Pons (tissue), 1 donor: ENCODE measurements around the gene CORO2B.

ENCODE experiments used
- DNase-seq: peaks from one replicate; pipeline ENCODE4 v3.0.0-alpha.2; 2016; ENCODE audit warnings: low spot score

Gene CORO2B

GRCh38 chr15:68578980-68579935, at the start of gene CORO2B:
Gene CORO2B (plus strand): TSS chr15:68578993. CDS start chr15:68579263, 270 bp downstream.
- DNase-seq: peak; percentile 29

DNA sequence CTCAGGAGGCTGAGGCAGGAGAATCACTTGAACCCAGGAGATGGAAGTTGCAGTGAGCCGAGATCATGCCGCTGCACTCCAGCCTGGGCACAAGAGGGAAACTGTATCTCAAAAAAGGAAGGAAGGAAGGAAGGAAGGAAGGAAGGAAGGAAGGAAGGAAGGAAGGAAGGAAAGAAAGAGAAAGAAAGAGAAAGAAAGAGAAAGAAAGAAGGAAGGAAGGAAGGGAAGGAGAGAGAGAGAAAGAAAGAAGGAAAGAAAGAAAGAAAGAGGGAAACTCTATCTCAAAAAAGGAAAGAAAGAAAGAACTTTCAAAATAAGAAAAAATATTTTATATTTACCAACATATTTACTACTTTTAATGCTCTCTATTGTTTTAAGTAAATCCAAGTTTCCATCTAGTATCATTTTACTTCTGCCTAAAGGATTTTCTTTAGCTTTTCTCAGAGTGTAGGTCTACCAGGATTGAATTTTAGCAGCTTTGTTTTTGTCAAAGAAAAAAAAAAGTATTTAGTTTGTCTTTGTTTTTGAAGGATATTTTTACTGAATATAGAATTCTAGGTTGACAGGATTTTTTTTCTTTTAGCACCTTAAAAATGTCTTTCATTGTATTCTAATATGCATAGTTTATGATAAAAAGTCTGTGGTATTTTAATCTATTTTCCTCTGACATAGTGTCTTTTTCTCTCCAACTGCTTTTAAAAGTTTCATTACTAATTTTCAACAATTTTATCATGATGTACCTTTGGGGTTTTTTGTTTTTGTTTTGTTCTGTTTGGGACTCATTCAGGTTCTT, 47.2 kb upstream of the CORO2B start:
- no peak for DNase-seq

GRCh38 chr15:68536331-68537095, 42.3 kb upstream of the CORO2B start:
- no peak for DNase-seq

DNA sequence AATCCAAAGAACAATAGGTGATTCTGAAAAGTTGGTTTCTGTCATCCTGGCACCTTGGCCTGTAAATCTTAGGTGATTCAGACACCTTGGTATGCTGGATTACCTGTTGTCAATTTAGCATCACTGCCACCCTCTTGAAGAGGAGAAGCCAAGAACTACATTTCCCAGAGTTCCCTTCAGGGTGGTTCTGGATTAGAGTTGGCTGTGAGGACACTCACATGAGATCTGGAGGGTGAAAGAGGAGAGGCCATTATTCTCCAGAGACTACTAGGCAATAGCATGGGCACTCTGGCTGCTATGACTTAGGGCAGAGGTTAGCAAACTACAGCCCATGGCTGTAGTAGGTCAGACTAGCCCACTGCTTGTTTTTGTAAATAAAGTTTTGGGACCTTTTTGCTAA, 41.7 kb upstream of the CORO2B start:
- no peak for DNase-seq

DNA sequence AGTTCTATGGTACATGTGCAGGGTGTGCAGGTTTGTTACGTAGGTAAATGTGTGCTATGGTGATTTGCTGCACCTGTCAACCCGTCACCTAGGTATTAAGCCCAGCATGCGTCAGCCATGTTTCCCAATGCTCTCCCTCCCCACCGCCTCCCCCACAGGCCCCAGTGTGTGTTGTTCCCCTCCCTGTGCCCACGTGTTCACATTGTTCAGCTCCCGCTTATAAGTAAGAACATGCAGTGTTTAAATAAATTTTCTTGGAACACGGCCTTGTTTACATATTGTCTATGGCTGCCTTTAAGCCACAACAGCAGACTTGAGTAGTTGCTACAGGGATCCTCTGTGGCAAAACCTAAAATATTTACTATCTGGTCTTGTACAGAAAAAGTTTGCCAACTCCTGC, 41.3 kb upstream of the CORO2B start:
- no peak for DNase-seq

- no peak for DNase-seq
Measured at GRCh38 chr15:68538311-68538710, 40.5 kb upstream of the CORO2B start.

DNA sequence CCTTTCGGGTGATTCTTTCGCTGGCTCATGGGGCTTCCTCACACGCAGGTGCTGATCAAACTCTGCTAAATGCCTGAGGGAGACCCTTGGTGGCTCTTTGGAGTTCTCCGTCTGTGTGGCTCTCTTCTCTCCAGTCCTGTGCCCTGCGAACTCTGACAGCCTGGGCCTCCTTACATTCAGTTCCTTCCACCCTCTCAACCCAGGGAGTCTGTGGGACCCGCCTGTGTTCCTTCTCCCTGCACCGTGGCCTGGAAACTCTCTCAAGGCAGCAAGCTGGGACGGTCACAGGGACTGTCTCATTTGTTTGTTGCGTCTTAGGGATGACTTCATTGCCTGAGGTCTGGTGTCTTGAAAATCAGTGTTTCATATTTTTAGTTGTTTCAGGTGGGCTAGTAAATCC, 37.0 kb upstream of the CORO2B start:
- DNase-seq: no peak

GRCh38 chr15:68542348-68542747, 36.4 kb upstream of the CORO2B start:
- no peak for DNase-seq

GRCh38 chr15:68542771-68543164, 36.0 kb upstream of the CORO2B start:
- no peak for DNase-seq

GRCh38 chr15:68543165-68544008, 35.4 kb upstream of the CORO2B start:
- DNase-seq: peak; percentile 41

DNA sequence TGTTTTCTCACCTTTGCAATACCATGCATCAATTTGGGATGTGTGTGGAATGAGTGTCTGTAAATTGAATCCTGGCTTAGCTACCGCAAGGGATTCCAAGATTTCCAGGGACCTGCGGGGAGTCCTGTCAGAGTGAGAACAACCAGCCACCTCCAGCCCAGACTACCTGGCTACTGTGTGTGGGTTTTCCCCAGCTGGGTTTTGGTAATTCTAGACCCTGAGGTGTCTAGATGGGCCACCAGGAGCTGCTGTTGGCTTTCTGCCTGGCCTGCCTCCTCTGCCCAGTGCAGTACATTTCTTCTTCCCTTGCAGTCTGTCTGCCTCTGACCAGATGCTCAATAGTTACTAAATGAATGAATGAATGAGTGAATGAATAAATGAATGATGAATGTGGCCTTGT, 32.5 kb upstream of the CORO2B start:
- DNase-seq: no peak

GRCh38 chr15:68548364-68548763, 30.4 kb upstream of the CORO2B start:
- DNase-seq: no peak

DNA sequence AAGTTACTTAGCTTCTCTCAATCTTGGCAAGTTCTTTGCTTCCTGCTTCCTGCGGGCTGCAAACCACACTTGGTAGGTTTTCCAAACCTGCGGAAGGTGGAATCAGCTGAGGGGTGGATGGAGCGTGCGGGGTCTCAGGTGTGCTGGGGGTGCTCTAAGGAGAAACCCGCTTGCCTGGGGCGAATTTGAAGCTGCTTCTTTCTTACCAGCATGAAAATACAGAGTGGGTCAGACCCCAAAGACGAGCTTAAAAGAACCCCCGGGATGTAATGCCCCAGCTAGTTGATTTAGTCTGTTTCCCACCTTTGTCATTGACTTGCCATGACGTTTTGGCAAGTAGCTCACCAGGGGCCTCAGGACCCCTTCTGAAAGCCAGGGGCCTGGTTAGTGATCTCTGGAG, 28.8 kb upstream of the CORO2B start:
- no peak for DNase-seq

GRCh38 chr15:68550498-68551295, 28.1 kb upstream of the CORO2B start:
- DNase-seq: peak; percentile 66

- no peak for DNase-seq
Measured at GRCh38 chr15:68551296-68551635, 27.5 kb upstream of the CORO2B start.

DNA sequence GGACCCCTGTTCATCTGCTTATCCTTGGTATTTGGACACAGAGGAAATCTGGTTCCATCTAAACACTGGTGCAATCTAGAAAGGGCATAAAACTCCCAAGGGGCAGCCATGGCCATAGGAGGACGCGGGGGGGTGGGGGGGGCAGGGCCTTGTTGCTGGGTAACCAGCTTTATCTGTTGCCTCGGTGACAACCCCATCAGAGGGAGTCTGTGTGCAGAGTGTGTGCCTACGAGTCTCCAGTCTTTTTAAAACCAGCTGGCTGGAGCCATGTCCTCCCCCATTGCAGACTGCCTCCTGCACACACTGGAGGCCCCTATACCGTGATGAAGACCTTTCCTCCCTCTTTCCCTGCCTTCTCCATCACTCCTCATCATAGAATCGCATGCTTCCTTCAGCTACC, 26.4 kb upstream of the CORO2B start:
- DNase-seq: no peak

- peak; percentile 93 for DNase-seq
Measured at GRCh38 chr15:68552773-68553172, 26.0 kb upstream of the CORO2B start.

GRCh38 chr15:68553314-68553993, 25.3 kb upstream of the CORO2B start:
- no peak for DNase-seq

- peak; percentile 86 for DNase-seq
Measured at GRCh38 chr15:68553994-68554720, 24.6 kb upstream of the CORO2B start.
